IPS-NIHi7 (cell line): ENCODE measurements around the gene SYTL1.
A peak's percentile ranks its signal among the peaks of the same experiment; 100 is the strongest.

Experiments
- DNase-seq: peaks from one replicate; pipeline ENCODE4 v3.0.0; 2012; ENCODE audit warnings: mixed read lengths; ENCODE audit errors: extremely low spot score

SYTL1 gene

DNA sequence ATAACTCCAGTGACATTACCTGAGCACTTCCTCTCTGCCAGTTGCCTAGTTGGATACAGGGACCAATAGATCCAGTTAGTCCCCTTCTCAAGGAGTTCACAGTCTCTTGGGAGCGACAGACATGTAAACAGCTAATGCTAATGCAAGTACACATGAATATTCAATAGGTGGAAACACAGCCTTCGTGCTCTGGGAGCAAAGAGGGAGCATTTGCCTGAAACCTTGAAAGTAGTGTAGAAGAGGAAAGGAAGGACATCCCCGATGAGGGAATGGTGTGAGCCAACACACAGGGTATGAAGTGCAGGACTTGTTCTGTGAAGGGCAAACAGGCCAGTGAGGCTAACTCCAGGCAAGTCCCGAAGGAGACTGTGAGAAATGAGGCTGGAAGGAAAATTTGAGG lies 23.7 kb upstream of the SYTL1 start:
- no peak for DNase-seq

- DNase-seq = no peak
Observed at GRCh38 chr1:27318596-27318995, 23.2 kb upstream of the SYTL1 start.

DNA sequence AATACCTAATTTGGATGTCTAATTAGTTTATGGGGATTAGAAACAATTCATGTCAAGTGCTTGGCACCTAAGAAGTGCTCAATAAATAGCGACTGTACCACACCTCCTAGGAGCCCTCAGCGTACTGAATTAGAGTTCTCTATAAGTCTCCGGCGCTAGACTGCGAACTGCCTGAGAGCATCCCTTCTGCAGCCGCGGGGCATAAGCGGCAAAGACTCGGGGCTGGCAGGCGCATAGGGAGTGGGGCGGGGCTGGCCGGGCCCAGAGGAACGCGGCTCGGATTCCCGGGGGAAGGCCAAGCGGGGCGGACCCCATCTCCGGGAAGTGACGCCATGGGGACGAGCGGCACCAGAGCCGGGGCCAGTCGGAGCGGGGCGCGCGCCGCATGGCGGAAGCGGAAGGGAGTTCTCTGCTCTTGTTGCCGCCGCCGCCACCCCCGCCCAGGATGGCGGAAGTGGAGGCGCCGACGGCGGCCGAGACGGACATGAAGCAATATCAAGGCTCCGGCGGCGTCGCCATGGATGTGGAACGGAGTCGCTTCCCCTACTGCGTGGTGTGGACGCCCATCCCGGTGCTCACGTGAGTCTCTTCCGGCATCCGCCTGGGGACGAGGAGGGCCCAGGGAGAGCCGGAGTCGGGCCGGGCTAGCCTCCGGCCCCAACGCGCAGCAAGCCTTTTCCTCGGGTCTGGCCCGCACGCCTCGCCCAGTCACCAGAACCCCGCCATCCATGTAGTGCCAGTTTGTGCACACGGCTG lies 19.8 kb upstream of the SYTL1 start, which contains the start of gene TMEM222:
Gene TMEM222 (plus strand): TSS at position 351 of the 756 bp plus-strand sequence. CDS start 35 bp downstream, at position 386.
- DNase-seq = peak; percentile 99

GRCh38 chr1:27322569-27323240 lies 19.1 kb upstream of the SYTL1 start:
- DNase-seq = no peak

DNA sequence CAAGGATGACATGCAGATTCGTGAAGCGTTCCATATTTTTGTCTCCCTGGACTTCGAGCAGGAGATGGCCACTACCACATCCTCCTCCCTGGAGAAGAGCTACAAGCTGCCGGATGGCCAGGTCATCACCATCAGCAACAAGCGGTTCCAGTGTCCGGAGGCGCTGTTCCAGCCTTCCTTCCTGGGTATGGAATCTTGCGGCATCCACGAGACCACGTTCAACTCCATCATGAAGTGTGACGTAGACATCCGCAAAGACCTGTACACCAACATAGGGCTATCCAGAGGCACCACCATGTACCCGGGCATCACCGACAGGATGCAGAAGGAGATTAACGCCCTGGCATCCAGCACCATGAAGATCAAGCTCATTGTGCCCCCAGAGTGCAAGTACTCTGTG lies 16.5 kb upstream of the SYTL1 start:
- DNase-seq = no peak

GRCh38 chr1:27327964-27328363 lies 13.9 kb upstream of the SYTL1 start:
- DNase-seq = no peak

DNA sequence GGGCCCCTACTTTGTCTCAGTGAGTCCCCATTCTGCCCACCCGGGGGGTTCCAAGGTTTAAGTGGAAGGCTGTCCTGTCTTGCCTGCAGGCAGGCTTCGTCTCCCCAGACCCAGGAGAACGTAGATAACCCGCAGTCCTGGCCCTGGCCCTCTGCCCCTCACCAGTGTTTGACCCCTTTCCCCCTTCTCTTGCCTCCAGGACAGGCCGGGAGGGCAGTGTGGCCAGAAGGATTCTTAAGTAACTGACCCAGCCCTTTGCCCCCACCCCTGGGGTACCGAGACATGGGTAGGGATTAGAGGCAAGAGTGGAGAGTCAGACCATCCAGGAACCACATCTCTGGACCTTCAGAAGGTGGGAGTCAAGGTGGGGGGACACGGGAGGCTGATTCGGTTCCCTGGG lies 11.0 kb upstream of the SYTL1 start:
- no peak for DNase-seq

- DNase-seq = no peak
Observed at GRCh38 chr1:27331426-27331825, 10.4 kb upstream of the SYTL1 start.

- no peak for DNase-seq
Observed at GRCh38 chr1:27331922-27332321, 9.9 kb upstream of the SYTL1 start.

DNA sequence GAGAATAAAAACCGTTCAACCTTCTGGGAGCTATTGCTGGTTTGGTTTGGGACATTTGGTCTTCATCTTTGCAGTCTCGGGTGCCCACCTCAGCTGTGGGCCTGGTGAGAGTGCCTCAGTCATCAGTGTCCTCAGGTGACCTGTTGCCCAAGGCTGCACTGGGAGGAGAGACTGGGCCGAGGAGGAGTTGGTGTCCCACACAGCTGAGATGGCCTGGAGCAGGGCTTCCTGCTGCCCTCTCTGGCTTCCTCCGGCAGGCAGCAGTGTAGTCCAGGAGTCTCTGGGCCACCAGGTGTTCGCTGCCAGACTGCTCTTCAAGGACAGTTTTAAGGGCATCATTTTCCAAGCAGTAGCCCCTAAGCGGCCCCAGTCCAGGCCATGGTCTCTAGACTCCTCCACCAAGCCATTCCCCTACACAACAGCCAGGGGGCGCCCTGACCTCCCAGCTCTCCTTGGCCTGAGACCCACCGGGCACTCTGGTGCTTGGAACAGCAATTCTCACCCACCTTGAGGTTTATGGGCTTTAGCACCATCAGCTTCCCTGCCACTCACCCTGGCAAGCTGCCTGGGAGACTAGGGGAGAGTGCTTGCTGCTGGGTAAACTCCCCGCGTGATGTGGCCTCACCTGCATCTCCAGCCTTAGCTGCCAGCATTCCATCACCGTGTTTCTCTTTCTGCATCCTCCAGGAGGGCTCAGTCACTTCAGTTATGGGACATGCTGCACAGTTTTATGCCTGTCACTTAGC lies 9.1 kb upstream of the SYTL1 start:
- DNase-seq = peak; percentile 91

DNA sequence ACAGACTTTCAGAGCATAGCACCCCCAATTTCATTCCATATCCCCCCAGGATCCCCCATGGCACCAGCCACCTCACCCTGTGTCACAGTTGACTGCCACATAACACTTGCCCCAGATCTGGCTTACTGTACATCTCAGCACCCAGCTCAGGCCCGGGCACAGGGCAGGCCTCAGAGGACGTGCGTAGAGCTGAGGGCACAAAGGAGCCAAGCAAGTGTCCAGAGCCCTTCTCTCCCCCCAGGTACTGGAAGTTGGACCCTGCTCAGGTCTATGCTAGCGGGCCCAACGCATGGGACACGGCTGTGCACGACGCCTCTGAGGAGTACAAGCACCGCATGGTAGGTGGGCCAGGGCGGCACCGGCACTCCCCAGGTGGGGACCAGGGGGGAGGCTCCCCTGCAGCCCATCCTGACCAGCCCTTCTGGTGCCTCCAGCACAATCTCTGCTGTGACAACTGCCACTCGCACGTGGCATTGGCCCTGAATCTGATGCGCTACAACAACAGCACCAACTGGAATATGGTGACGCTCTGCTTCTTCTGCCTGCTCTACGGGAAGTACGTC lies 8.0 kb upstream of the SYTL1 start:
- no peak for DNase-seq

DNA sequence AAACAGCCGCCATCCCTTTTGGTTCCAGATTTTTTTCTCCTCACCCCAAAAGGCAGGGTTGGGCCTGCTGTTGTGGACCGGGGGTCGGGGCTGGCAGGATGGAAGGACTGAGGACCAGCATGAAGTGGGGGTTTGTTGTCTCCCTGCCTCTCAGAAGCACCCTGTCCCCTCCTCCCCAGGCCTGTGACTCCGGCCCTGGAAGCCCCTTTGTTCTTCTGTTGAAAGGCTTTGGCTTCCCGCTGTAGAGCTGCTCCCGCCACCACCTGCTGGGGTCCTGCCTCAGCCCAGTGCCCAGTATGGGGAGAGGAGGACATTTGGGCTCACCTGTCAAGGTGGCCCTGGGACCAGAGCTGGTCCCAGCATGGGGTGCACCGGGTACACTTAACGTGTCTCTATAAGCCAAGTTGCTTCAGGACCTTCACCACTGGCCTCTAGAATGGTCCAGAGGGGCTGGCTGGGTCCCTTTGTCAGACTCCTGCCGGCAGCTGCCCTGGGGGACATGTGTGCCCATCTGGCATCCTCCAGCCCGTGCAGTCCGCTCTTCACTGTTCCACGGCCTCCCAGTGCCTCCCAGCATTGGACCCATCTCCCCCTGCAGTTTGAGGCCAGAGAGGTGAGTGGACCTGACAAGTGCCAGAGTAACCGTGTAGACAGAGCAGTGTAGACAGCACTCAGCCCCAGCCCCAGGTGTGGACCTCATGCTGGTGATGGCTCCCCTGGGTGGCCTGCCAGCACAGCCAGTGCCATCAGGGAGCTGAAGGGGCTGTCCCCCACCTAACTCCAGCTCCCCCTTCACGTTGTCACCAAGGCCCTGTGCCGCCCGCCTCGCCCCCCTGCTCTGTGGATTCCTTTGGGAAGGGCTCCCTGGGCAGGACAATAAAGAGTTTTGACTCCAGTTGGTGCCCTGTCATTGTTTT lies 6.1 kb upstream of the SYTL1 start:
- no peak for DNase-seq

DNA sequence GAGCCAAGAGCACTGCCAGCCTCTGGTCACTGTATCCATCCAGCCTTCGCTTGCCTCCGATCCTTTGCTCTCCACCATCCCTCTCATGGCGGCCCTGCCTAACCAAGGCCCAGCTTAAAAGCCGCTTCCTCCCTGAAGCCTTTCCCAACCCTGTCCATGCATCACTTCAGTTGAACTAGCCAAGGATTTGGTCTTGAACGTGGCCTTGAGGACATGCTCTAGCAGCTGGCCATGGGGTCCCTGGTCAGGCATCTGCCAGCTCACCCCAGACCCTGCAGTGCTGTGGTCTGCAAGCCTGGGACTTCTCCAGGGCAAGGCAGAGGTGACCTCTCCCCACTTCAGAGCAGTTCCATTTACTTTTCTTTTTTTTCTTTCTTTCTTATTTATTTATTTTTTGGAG lies 5.1 kb upstream of the SYTL1 start:
- no peak for DNase-seq

- DNase-seq = no peak
Observed at GRCh38 chr1:27338751-27339150, 3.1 kb upstream of the SYTL1 start.

DNA sequence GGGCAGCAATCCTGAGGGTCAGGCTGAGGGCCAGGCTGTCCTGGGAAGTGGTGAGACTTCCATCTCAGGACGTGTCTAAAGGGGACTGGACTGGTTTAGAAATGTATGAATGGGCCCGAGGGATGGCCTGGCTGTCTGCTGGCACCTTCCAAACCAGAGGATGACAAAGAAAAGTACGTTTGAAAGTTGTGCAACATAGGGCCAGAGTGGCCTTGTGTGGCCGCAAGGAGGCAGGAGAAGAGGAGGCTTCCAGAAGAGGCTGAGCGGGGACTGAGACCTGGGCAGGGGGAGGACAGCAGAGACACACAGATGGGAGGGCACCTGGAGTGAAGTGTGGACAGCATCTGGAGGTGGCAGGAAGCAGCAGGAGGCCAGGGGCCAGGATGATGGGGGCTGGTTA lies 2.6 kb upstream of the SYTL1 start:
- no peak for DNase-seq

- DNase-seq = no peak
Observed at GRCh38 chr1:27342391-27342777, 562 bp downstream of the SYTL1 start.

- DNase-seq = no peak
Observed at GRCh38 chr1:27342778-27343638, 1.2 kb downstream of the SYTL1 start.

GRCh38 chr1:27343639-27344025 lies 1.8 kb downstream of the SYTL1 start:
- no peak for DNase-seq

DNA sequence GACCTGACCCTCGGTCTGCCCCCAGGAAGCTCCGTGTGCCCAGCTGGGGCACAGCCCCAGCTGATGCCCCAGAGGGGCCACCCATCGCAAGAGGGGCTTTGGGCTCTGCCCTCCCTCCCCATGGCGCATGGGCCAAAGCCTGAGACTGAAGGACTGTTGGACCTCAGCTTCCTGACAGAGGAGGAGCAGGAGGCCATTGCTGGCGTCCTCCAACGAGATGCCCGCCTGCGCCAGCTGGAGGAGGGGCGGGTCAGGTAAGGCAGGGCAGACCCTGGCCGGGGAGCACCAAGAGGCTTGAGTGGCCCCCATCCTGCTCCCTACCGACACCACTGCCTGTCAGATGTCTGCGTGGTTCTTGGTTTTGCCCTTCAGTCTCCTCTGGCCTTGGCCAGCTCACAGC lies 3.5 kb downstream of the SYTL1 start:
- DNase-seq = no peak

DNA sequence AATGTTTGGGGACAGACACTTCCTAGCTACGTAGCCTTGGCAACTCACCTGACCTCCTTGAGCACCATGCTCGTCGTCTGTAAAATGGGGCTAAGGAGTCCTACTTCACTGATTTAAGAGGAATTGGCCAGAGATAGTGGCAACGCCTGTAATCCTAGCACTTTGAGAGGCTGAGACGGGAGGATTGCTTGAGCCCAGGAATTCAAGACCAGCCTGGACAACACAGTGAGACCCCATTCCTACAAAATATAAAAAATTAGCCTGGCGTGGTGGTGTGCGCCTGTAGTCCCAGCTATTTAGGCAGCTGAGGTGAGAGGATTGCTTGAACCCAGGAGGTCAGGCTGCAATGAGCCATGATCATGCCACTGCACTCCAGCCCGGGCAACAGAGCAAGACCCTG lies 4.5 kb downstream of the SYTL1 start:
- no peak for DNase-seq
